Neural cell (in vitro differentiated cells): ENCODE results near the gene HARS1.
"Not testable (repeated sequence)": the region's sequence is repeated elsewhere in the genome, so short reads cannot be mapped to it uniquely, and the experiment has no call there.

Experiments used
- EP300 ChIP-seq: fragments of 450-650 bp; conservative IDR thresholded peaks from 2 replicates; pipeline ENCODE4 v1.6.1; 2014; ENCODE audit warnings: antibody characterized with exemption, mild to moderate bottlenecking, moderate library complexity; ENCODE audit not compliant: poor library complexity, severe bottlenecking
- EZH2 ChIP-seq: fragments of 200-600, 300-800 bp; shearing (Covaris generic), sonication (generic); IDR thresholded peaks from 2 replicates; pipeline ENCODE4 v1.6.1; 2014; ENCODE audit warnings: antibody characterized with exemption, low read length, borderline replicate concordance, mild to moderate bottlenecking; ENCODE audit not compliant: insufficient read depth, poor library complexity, severe bottlenecking
- POLR2AphosphoS5 ChIP-seq: IDR thresholded peaks from 2 replicates; pipeline ENCODE4 v1.6.1; 2012
- RAD21 ChIP-seq: fragments of 450-650 bp; conservative IDR thresholded peaks from 2 replicates; pipeline ENCODE4 v1.6.1; 2014; ENCODE audit warnings: antibody characterized with exemption, mild to moderate bottlenecking, moderate library complexity
- TF ChIP-seq, protein P1 (sequence below): fragments of 450-650 bp; IDR thresholded peaks from 2 replicates; pipeline ENCODE4 v1.5.1; 2014; ENCODE audit warnings: antibody characterized with exemption, mild to moderate bottlenecking, moderate library complexity; ENCODE audit not compliant: poor library complexity, severe bottlenecking

DNA sequence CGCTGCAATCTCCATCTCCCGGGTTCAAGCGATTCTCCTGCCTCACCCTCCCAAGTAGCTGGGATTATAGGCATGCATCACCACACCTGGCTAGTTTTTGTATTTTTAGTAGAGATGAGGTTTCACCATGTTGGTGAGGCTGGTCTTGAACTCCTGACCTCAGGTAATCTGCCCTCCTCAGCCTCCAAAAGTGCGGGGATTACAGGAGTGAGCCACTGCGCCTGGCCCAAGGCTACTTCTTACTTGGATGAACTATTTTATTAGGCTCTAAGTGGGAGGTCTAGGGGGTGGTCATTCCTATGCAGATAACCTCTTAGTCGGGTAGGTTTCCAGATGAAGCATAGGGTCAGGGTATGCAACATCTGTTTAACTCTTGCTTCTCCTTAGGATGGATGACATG lies 30.8 kb downstream of the HARS1 start:
- not testable (repeated sequence) for TF ChIP-seq POLR2AphosphoS5, EZH2, RAD21, EP300
- TF ChIP-seq, protein P1, sequence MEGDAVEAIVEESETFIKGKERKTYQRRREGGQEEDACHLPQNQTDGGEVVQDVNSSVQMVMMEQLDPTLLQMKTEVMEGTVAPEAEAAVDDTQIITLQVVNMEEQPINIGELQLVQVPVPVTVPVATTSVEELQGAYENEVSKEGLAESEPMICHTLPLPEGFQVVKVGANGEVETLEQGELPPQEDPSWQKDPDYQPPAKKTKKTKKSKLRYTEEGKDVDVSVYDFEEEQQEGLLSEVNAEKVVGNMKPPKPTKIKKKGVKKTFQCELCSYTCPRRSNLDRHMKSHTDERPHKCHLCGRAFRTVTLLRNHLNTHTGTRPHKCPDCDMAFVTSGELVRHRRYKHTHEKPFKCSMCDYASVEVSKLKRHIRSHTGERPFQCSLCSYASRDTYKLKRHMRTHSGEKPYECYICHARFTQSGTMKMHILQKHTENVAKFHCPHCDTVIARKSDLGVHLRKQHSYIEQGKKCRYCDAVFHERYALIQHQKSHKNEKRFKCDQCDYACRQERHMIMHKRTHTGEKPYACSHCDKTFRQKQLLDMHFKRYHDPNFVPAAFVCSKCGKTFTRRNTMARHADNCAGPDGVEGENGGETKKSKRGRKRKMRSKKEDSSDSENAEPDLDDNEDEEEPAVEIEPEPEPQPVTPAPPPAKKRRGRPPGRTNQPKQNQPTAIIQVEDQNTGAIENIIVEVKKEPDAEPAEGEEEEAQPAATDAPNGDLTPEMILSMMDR, result not testable (repeated sequence)
